Upper lobe of left lung (tissue), 4 donors: ENCODE measurements around the gene MEGF6.

Experiments
- EP300 ChIP-seq, 4 donors: sonication (generic); formaldehyde crosslinking; IDR thresholded peaks; one replicate each; pipeline ENCODE4 v1.5.1; 2017; ENCODE audit warnings: antibody characterized with exemption in 4 of 4, control low read depth in 2 of 4
- POLR2A ChIP-seq, 4 donors: fragments of 450-650 bp; IDR thresholded peaks; one replicate each; pipeline ENCODE4 v1.5.1; 2016 to 2017; ENCODE audit warnings: antibody characterized with exemption in 4 of 4, mild to moderate bottlenecking in 2 of 4
- POLR2AphosphoS5 ChIP-seq, 2 donors: sonication (generic); formaldehyde crosslinking; IDR thresholded peaks; one replicate each; pipeline ENCODE4 v1.5.1; 2017; ENCODE audit warnings: antibody characterized with exemption in 2 of 2
- TF ChIP-seq, protein P1 (sequence below), 6 experiments: fragments of 450-650 bp in 4 of 6; fragments of 200-600 bp in 2 of 6; sonication (generic) in 2 of 6; IDR thresholded peaks; one replicate each; pipeline ENCODE4 v1.5.1; 2016 to 2019; ENCODE audit warnings: antibody characterized with exemption in 6 of 6

DNA sequence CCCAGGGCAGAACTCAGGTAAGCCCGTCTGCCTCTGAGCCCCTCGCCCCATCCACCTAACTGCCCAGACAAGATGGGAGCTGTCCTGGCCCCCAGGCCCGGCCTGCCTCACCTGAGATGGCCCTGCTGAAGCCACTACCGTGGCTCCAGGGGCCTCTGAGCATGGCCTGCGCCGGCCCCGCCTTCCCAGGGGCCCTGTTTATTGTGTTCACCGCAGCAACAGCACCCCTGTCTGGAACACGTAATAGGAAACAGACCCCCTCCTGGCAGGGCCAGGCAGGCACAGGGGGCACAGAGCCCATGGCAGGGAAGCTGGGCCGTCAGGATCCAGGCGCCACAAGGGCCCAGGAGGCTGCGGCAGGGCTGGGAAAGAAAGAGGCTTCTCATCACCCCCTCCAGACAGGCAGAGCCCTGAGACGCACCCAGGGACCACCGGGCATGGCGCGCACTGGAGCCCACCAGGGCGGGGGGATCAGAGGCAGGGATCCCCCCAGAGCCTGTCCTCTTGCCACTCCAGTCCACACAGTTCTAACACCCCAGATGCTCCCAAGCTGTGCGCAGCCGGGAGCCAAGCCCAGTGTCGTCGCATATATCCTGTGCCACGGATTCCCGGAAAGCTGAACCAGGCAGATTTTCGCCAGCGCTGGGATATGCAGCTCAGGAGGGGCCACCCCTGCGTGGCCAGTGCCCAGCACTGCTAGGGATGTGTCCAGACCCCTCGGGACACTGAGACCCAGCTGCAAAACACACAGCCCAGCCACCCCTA, 94.2 kb downstream of the MEGF6 start:
- TF ChIP-seq, protein P1, sequence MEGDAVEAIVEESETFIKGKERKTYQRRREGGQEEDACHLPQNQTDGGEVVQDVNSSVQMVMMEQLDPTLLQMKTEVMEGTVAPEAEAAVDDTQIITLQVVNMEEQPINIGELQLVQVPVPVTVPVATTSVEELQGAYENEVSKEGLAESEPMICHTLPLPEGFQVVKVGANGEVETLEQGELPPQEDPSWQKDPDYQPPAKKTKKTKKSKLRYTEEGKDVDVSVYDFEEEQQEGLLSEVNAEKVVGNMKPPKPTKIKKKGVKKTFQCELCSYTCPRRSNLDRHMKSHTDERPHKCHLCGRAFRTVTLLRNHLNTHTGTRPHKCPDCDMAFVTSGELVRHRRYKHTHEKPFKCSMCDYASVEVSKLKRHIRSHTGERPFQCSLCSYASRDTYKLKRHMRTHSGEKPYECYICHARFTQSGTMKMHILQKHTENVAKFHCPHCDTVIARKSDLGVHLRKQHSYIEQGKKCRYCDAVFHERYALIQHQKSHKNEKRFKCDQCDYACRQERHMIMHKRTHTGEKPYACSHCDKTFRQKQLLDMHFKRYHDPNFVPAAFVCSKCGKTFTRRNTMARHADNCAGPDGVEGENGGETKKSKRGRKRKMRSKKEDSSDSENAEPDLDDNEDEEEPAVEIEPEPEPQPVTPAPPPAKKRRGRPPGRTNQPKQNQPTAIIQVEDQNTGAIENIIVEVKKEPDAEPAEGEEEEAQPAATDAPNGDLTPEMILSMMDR (IDR thresholded peaks at IDR 0.05), result no peak
- TF ChIP-seq EP300 (IDR thresholded peaks at IDR 0.05), result no peak
- no peak for TF ChIP-seq POLR2A (IDR thresholded peaks at IDR 0.05)
- no peak for TF ChIP-seq POLR2AphosphoS5 (IDR thresholded peaks at IDR 0.05)
